DMS79 (cell line): Measurements from ENCODE around the gene KIDINS220.

Source experiments
- DNase-seq: peaks from one replicate; lab custom pipeline; 2025; lab: John Stamatoyannopoulos, UW

KIDINS220 gene

DNA sequence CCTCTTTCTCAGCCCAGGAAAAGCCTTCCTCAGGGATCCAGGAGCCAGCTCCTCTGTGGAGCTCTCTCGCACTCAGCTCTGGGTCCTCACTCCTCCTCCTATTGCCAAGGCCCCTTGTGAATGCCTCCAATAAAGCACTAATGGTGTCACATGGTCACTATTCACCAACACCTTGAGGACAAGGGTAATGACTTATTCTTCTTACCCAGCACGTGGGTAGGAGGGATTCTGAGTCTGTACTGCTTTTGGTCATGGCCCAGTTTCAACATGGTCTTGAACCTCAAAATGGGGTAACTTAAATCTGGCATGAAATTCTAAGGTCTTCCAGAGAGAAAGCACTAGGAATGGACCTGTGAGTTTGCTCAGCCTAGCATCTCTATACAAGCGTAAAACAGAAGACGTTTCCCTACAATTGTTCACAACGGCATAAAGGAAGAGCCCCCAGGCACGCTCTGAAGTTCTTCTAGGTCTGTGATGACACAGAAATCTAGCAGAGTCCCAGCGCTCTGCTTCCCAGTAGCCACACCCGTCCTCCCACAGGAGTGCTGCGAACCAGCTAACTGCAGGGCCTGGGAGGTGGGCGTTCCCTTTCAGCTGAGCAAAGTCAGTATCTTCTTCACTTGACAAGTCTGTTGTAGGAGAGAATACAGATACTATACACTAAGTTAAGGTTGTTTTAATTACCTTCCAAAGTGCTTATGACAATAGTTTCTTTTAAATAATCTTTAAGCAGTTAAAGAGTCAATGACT, 14.6 kb upstream of the KIDINS220 start:
- no peak for DNase-seq

DNA sequence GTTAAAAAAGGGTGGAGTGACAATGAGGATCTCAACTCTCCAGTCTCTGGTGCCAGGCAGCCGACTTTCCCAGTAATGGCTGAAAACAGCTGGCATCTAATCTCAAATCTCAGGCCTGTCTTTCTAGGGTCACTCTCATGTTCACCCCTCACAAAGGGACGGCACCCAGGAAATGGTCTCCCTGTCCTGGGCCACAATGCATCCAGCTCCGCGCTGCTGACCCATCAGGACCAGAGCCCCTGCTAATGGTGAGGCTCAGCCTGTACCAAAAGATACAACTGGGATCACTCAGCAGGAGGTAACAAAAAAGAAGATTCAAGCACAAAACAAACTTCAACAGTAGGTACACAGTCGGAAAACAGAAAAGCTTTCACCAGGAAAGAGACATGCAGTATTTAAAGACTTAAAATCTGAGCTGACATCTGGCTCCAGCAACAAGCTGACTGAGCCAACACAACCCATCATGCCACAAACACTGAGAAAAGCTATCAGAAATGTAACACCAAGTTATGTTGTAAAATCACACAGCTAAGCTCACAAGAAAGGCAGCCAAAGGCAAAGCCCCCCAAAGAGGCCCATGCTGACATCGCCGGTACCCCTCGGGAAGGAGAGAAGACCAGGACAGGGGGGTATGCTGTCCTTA, 13.6 kb upstream of the KIDINS220 start:
- DNase-seq: no peak

DNA sequence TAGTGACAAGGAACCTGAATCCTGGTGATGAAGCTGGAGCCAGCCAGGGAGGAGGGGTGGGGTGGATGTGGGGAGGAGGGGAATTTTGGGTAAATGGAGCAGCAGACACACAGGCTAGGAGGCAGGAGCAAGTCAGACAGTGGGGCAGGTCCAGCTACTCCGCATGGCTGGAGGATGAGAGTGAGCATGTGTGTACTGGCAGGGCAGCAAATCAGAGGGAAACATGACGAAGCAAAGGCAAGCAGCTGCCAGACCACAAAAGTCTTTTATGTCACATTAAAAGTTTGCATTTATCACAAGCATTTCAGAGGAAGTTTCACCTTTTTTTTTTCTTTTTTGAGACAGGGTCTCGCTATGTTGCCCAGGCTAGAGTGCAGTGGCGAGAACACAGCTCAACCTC, 11.9 kb upstream of the KIDINS220 start:
- DNase-seq: no peak

DNA sequence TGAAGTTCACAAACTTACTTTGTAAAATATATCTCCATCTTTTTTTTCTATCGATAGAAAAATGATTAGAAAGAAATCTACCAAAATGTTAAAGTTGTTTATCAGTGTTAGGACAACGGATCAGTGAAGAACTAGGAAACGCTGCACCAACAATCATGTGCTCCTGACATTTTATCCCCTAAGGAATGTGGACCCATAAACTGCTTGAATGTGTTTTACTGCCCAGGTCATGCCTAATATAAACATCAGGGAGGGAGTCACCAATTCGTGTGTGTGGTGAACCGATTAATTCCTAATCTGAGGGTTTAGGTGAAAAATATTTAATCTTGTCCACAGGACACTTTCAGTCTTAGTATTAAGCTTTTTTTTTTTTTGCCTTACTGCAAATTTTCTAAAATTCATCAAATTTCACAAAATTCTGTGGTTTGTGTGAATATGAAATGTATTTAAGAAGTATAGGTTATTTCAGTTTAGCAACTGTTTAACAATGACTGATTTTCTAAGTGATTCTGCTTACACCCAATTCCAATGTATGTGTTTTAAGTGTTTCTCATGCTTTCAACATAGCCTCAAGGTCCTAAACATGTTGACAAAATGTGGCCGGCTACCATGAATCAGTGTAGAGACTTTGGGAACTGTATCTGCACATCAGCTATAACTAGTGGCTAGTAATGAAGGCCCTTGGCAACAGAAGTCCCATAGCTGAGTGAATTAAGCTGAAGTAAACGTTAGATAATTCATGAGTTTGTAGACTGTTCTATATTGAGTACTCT, 11.1 kb upstream of the KIDINS220 start:
- DNase-seq: no peak

DNA sequence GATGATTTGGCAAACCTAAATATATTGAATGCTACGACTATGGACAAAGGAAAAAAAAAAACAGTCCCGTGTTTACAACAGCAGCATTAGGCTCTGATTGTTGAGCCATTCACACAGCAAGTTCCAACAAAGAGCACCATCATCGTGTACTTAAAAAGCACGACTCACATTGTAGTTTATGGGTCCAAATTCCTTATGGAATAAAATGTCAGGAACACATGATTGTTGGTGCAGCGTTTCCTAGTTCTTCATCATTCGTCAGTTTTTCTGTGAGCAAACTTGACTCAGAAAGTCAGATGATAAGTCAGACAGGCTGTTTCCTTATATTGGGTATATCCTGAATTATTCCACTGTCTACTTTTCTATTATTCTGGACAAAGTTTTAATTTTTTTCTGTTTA, 10.0 kb upstream of the KIDINS220 start:
- DNase-seq: no peak

DNA sequence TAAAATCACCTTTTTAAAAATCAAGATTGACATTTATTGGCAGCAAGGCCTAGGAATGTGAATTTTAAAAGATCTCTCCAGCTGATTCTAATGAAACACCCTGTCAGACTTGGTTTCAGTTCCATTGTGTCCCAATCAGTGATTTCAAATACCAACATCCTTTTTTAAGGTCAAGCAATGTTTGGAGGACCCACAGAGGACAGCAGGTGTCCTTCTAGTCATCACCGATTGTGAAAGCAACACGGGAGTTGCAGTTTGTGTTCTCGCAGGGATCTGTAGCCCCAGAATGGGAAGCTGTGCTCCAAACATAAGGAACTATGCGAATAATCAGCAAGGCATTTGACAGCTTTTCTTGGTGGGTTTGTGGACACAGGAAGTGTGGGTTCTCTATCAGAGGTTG, 4.5 kb upstream of the KIDINS220 start:
- DNase-seq: no peak

DNA sequence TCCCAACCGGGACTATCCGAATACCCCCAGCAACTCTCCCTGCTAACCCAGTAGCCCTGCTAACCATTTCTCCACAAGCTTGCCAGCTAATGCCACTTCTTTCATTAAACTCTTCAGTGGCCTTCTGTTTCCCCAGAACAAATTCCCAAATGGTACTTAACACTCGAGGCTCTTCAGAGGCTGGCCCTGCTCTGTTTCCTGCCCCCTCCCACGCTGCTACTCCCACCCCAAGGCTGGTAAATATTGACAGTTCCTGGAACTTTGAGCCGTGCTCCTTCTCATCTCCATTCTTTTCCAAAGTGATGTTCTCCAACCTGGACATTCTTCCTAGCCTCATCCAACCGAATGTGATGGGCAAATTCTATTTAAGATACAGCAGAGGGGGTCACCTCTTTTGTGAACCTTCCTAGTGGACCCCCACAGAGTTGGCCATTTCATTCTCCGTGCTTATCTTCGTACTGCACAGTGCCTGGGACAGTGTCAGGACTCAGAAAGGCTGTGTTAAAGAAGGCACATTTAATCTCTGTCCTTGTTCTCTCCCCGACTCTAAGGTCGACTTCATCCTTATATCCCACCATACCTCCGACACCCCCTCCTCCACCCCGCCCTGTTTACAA, 3.2 kb upstream of the KIDINS220 start:
- no peak for DNase-seq

DNA sequence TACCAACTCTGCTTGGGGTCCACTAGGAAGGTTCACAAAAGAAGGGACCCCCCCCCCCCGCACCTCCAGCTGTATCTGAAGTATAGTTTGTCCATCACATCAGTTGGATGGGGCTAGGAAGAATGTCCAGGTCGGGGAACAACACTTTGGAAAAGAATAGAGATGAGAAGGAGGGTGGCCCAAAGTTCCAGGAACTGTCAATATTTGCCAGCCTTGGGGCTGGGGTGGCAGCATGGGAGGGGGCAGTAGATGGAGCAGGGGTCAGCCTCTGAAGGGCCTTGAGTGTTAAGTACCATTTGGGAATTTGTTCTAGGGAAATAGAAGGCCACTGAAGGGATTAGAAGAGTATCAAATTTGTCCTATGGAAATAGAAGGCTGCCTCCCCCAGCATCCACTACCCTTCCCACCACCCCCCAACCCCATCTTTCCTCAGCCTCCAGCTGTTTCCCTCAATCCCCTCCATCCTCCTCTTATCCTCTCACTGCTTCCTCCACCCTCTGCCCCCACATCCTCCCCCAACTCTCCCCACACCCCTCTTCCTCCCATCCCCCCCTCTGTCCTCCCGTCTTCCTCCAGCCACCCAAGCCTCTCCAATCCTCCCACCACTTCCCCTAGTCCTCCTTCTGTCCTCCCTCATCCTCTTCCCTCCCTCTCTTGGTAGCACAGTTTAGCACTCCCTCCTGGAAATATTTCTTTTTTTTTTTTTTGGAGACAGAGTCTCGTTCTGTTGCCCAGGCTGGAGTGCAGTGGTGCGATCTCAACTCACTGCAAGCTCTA, 2.0 kb upstream of the KIDINS220 start:
- DNase-seq: no peak

DNA sequence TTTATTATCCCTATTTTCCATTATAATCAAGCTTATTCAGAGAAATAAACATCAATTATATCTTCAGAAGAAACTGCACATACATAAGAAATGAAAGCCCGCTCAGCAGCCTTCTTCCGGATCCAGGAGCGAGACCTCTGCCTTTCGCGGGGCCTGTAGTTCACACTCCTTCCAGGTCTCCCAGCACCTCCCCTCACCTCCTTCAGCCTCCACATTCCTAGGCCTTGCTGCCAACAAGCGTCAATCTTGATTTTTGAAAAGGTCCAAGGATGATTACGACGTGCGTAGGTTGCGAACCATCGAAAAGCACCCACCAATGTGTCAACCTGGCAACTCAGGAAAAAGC, 355 bp upstream of the KIDINS220 start:
- DNase-seq: no peak

DNA sequence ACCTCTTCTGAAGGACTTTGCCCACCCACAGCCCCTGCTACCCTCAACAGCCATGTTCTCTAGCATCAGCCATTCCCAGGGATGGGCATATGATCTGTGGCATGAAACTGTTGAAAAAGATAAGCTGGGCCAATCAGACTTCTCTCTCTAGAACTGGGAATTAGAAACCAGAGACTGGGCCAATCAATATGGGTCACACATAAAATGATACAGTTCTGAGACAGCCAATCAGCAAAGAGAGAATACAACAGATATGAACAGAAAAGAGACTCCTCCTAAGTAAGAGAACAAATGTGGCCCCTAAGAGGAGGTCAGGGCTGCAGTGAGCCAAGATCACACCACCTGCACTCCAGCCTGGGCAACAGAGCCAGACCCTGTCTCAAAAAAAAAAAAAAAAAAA, 2.1 kb downstream of the KIDINS220 start:
- DNase-seq: no peak

DNA sequence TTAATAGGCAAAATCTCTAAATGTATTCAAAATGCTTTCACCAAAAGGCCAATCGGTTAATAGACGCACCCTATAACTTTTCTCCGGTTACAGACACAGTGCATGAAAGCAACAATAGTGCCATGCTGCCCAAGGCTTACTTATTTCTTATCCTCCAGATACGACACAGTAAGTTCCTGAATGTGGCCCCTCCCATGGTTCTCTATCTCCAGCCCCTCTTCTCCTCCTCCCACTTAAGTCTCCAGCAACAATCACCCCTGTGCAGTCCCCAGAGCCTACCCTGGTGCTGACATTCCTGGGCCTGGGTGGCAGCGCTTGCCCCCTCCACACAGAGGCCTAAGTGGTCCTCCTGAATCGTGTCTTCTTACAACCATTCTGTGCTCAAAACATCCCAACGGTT, 3.6 kb downstream of the KIDINS220 start:
- DNase-seq: no peak

DNA sequence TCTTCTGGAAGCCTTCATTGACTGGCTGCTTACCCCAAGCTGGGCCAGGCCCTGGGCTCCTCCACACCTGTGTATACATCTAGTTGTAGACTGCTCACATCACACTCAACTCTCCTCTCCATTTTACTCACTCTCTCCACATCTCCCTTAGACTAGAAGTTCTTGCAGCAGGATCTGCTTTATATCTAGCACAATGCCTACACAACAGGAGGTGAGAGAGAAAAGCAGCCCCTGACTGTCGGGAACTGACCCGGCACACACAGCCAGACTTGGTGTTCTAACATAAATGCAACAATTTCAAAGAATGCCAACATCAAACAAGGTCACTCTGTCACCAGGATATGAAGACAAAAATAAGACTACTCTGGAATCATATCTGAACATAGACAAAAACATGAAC, 5.9 kb downstream of the KIDINS220 start:
- no peak for DNase-seq

DNA sequence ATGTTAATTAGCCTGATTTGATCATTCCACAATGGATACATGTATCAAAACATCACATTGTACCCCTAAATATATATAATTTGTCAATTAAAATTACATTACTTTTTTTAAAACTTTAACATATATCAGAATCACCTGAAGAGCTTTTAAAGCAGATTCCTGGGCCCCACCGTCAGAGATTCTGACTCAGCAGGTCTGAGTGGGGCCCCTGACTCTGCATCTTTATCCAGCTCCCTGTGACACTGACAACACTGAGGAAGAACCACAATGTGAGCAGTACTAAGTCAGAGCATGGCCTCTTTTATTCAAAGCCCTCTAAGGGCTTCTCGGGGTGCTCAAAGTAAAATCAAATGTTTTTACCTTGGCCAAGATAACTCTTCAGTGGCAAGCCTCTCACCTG, 9.7 kb downstream of the KIDINS220 start:
- DNase-seq: no peak

DNA sequence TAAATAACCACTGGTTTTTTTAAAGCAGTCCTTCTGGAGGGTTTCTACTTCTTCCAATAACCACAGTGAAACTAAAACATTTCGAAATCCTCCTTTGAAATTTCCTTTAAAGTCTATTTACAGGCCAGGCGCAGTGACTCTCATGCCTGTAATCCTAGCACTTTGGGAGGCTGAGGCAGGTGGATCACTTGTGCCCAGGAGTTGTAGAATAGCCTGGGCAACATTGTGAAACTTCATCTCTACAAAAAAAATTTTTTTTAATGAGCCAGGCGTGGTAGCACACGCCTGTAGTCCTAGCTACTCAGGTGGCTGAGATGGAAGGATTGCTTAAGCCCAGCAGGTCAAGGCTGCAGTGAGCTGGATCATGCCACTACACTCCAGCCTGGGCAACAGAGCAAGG, 15.2 kb downstream of the KIDINS220 start:
- no peak for DNase-seq

DNA sequence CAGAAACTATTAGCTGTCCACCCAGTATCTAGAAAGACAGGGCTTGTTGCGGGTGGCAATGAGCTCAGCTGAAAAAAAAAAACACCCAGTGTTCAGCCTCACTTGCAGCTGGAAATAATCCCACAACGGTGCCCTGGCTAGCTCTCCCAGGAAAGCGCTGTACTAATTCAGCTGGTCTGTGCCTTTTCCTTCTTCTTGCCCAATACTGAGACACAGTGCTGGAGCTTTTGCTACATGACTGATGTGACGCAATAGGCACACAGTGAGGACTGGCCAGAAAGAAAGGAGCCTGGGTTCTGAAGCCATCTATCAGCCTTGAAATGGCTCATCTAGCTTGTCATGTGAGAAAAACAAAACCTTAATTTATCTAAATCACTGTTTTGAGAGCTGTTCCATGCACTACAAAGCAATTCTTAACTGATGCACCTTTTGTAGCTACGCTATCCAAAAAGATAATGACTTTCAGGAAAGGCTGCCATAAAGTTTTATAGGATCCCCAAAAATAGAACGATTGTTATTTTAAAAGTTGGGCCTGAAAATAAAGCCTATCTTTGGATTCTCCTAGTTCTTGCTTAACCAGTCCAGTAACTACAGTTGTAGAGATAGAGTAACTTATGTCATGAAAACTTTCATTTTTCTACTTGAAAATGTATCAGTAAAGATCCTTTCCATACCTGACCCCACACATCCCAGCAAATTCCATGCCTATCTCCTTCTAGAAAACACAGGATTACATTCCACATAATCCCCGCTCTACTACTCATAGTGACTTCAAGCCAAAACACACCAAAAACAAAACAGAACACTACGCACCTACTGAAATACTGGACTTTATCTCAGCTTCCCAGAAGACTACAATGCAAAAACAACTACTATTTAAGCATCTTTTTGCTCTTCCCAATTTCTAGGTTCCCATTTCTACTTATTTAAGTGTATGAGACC, 15.9 kb downstream of the KIDINS220 start:
- DNase-seq: no peak

DNA sequence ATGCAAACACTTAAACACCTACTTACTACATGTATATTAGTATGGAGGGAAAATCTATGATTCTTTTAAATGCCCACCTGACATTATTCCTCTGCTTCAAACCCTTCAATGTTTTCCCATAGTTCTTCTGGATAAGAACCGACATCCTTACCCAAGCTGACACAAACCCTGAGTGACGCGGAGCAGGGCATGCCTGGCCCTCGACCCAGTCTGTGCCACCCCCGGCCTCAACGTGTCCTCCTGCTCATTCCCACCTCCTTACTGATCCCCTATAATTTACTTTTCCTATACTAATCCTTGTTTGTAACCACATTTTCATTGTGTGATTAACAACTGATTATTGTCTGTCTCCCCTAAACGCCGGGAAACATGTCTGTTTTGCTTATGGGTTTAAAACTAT, 17.5 kb downstream of the KIDINS220 start:
- no peak for DNase-seq

DNA sequence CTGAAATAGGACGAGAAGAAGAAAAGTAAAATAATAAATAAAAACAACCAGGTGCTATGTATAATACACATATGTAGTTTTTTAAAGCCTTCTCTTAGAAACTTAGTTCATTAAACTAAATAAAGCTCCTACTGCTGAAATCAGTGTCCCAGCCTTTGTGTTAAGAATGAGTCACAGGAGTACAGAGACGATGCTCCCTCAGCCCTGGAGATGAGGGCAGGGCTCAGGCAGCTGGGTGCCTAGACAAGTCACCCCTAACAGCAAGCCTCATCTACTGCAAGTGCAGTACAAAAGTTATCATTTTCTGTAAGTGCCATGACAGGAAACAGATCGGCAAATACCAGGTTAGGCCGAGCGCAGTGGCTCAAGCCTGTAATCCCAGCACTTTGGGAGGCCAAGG, 18.2 kb downstream of the KIDINS220 start:
- DNase-seq: no peak

DNA sequence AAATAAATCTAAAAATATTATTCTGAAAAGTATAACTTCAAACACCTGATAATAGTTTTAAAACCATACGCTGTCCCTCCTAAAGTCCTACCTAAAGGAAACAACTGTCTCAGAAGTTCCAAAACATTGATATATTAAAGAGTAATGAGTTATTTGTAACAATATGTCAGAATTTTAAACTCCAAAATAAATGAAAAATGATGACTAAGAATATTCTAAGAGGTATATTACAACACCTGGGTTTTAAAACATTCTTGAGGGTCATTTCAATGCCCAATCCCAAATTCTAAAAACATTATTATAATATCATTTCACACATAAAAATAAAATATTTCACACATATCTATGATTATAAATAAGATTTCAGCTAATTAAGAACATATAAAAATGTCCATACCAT, 20.2 kb downstream of the KIDINS220 start:
- no peak for DNase-seq

DNA sequence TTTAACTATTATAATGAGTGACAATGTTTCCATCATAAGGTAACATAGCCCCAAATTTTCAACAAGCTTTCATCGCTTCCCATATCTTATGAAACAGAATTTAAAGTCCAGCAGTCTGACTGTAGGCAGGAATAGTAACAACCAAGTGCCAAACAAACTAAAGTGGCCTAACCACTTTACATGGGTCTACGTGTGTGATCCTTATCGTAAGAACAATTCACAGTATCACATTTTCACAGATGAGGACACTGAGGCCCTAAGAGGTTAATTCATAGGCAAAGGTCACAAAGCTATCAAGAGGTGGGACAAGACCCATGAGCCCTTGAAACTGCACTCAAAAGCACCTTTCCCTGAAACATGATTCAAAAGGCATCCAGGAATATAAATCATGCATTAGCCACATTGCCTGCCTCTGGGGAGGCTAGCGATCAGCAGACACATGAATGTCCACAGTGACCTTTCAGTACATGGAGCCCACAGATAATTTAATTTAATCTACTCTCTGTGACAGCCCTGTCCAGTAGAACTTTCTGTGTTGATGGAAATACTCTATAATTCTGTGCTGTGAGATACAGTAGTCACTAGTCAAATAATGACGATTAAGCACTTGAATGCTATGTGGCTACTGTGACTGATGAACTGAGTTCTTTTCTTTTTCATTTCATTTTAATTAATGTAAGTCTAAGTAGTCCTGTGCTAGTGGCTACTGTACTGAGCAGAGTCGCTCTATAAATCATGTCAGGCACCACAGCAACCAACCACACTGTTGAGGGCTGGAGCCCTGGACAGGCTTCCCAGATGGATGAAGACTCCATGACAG, 30.3 kb downstream of the KIDINS220 start:
- DNase-seq: no peak
